Smooth muscle cell (in vitro differentiated cells): ENCODE data around the gene VPS9D1. TPM values are rescaled to one million over a fixed set of nuclear protein-coding genes. Genes with fewer than 3 reads are reported as not detected.

Source experiments
- DNase-seq: peaks from one replicate; lab custom pipeline; 2025; ENCODE audit not compliant: unreplicated experiment; lab: John Stamatoyannopoulos, UW
- H2AFZ ChIP-seq: fragments of 200-600 bp; sonication (generic); 2 replicates; pipeline ENCODE4 v1.6.0; 2016; ENCODE audit warnings: antibody characterized with exemption, low read depth, mild to moderate bottlenecking
- H3F3A ChIP-seq: fragments of 200-600 bp; sonication (generic); 2 replicates; pipeline ENCODE4 v1.6.0; 2017; ENCODE audit warnings: antibody characterized with exemption, low read depth
- H3K27ac ChIP-seq: fragments of 200-600 bp; sonication (generic); 2 replicates; pipeline ENCODE4 v1.5.1; 2016; ENCODE audit warnings: low read depth, mild to moderate bottlenecking
- H3K27me3 ChIP-seq: fragments of 200-600 bp; sonication (generic); 2 replicates; pipeline ENCODE4 v1.6.1; 2016; ENCODE audit warnings: low read depth, mild to moderate bottlenecking
- H3K36me3 ChIP-seq: fragments of 200-600 bp; sonication (generic); 2 replicates; pipeline ENCODE4 v1.5.1; 2016; ENCODE audit warnings: low read depth
- H3K4me1 ChIP-seq: fragments of 200-600 bp; sonication (generic); 2 replicates; pipeline ENCODE4 v1.5.1; 2016; ENCODE audit warnings: low read depth
- H3K4me2 ChIP-seq: fragments of 200-600 bp; sonication (generic); 2 replicates; pipeline ENCODE4 v1.6.0; 2016; ENCODE audit warnings: mild to moderate bottlenecking
- H3K4me3 ChIP-seq: fragments of 200-600 bp; sonication (generic); 2 replicates; pipeline ENCODE4 v1.5.1; 2016; ENCODE audit warnings: mild to moderate bottlenecking
- H3K79me2 ChIP-seq: fragments of 200-600 bp; sonication (generic); 2 replicates; pipeline ENCODE4 v1.6.0; 2016; ENCODE audit warnings: low read depth, mild to moderate bottlenecking
- H3K9ac ChIP-seq: fragments of 200-600 bp; sonication (generic); 2 replicates; pipeline ENCODE4 v1.6.0; 2016; ENCODE audit warnings: low read depth
- H3K9me3 ChIP-seq: fragments of 200-600 bp; sonication (generic); replicated peaks from 2 replicates; pipeline ENCODE4 v1.5.1; 2016; ENCODE audit warnings: low read depth
- H4K20me1 ChIP-seq: fragments of 200-600 bp; sonication (generic); 2 replicates; pipeline ENCODE4 v1.6.0; 2016; ENCODE audit warnings: low read depth
- WGBS: methylation state at CpG from one replicate; pipeline ENCODE4 v1.1.7; 2016; ENCODE audit warnings: low lambda C conversion rate; 5-methylcytosine and 5-hydroxymethylcytosine counted together
- polyA plus RNA-seq: library from polyadenylated mRNA; unstranded; fragments of >200 nt; fragmentation: Nextera tagmentation; extraction: Ambion mirVana; gene quantifications from 2 replicates; pipeline ENCODE4 v1.2.1, GENCODE V29; 2016
- total RNA-seq: library from RNA; depleted of rRNA; stranded (reverse); fragments of >200 nt; gene quantifications from 2 replicates; pipeline ENCODE4 v1.2.3, GENCODE V29; 2014
- TF ChIP-seq, protein P1 (sequence below): fragments of 200-600 bp; sonication (generic); IDR thresholded peaks from 2 replicates; pipeline ENCODE4 v1.5.1; 2017; ENCODE audit warnings: borderline replicate concordance, mild to moderate bottlenecking, antibody characterized with exemption; ENCODE audit not compliant: insufficient read depth, poor library complexity, severe bottlenecking

VPS9D1 gene
- total and polyA plus RNA-seq, 2 experiments from 2014 or later: 10.6 to 15.7 TPM

DNA sequence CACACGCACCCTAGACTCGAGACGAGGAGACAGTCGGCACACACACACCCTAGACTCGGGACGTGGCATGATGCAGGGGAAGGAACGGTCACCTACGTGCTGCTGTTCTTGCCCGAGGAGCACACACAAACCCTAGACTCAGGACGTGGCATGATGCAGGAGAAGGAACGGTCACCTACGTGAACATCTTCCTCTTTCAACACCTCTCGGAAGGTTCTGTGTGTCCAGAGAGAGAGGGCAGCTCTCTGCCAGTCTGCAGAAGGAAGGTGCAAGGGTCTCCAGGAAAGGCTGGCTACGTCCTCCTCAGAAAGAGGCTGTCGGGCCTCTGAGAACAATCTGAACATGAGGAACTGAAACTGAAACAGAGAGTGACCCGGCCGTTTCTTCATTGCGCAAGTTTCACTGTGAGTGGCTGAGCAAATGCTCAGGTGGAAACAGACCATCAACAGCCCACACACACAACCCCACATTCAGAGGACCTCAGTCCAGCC, 44.1 kb upstream of the VPS9D1 start:
- no peaks in the 10 kb centered on the region for H3K27me3 ChIP-seq
- no peaks in the 10 kb centered on the region for H3K36me3 ChIP-seq
- TF ChIP-seq, protein P1, sequence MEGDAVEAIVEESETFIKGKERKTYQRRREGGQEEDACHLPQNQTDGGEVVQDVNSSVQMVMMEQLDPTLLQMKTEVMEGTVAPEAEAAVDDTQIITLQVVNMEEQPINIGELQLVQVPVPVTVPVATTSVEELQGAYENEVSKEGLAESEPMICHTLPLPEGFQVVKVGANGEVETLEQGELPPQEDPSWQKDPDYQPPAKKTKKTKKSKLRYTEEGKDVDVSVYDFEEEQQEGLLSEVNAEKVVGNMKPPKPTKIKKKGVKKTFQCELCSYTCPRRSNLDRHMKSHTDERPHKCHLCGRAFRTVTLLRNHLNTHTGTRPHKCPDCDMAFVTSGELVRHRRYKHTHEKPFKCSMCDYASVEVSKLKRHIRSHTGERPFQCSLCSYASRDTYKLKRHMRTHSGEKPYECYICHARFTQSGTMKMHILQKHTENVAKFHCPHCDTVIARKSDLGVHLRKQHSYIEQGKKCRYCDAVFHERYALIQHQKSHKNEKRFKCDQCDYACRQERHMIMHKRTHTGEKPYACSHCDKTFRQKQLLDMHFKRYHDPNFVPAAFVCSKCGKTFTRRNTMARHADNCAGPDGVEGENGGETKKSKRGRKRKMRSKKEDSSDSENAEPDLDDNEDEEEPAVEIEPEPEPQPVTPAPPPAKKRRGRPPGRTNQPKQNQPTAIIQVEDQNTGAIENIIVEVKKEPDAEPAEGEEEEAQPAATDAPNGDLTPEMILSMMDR: no peak
- 92% methylated on average over 18 of the region's 18 CpGs for WGBS
- no peak for DNase-seq
- H3K9ac ChIP-seq: no peak overlapping the region
- H3K9me3 ChIP-seq: no peaks in the 10 kb centered on the region
- no peak overlapping the region for H2AFZ ChIP-seq
- H3K4me3 ChIP-seq: no peak overlapping the region
- H3K4me2 ChIP-seq: no peak overlapping the region
- H3F3A ChIP-seq: no peaks in the 10 kb centered on the region
- no peaks in the 10 kb centered on the region for H3K4me1 ChIP-seq
- no peak overlapping the region for H3K27ac ChIP-seq
- no peaks in the 10 kb centered on the region for H4K20me1 ChIP-seq
- no peaks in the 10 kb centered on the region for H3K79me2 ChIP-seq

DNA sequence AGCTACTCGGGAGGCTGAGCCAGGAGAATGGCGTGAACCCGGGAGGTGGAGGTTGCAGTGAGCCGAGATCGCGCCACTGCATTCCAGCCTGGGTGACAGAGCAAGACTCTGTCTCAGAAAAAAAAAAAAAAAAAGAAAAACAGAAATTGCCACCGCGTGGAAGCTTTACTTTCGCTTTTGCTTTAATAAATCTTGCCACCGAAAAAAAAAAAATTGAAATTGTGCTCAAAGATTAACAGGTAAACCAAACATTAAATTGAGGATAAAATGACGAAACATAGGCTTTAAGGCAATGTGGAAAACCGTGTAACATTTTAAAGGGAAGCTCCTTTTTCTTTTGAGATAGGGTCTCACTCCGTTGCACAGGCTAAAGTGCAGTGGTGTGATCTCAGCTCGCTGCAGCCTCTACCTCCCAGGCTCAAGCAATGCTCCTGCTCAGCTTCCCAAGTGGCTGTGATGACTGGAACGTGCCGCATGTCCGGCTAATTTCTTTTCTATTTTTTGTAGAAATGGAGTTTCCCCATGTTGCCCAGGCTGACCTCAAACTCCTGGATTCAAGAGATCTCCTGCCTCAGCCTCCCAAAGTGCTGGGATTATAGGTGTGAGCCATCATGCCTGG, 40.7 kb upstream of the VPS9D1 start:
- 98% methylated on average over 17 of the region's 17 CpGs for WGBS
- H3K27ac ChIP-seq: no peak overlapping the region
- H3K36me3 ChIP-seq: no peaks in the 10 kb centered on the region
- H4K20me1 ChIP-seq: no peaks in the 10 kb centered on the region
- no peaks in the 10 kb centered on the region for H3F3A ChIP-seq
- no peak for DNase-seq
- no peak overlapping the region for H3K4me2 ChIP-seq
- no peaks in the 10 kb centered on the region for H3K4me1 ChIP-seq
- H3K79me2 ChIP-seq: no peaks in the 10 kb centered on the region
- H3K9me3 ChIP-seq: no peaks in the 10 kb centered on the region
- TF ChIP-seq, protein P1: no peak
- no peak overlapping the region for H2AFZ ChIP-seq
- H3K4me3 ChIP-seq: no peak overlapping the region
- no peak overlapping the region for H3K9ac ChIP-seq
- no peaks in the 10 kb centered on the region for H3K27me3 ChIP-seq

DNA sequence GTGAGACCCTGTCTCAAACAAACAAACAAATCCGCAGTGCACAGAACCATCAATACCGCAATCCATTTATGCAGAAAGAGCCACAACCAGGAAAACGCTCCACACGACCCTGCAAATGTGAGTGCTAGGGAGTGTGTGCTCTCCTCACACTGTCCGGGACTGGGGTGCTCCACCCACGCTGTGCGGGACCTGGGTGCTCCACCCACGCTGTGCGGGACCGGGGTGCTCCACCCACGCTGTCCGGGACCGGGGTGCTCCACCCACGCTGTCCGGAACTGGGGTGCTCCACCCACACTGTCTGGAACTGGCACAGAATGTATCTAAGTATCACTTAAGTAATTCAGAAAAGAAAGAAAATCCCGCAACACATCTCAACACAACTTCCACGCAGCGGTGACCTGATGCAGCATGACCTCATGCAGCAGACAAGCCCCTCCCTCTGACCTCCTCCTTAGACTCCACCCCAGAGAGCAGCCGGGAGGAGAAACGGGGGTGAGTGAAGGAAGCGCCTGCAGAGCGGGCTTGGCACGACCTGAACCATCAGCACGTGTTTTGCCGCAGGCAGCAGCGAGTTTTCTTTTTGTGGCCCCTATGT, 39.1 kb upstream of the VPS9D1 start:
- DNase-seq: no peak
- Histone ChIP-seq H2AFZ (no peak overlapping the region), H3K4me2 (no peak overlapping the region), H3K9me3 (no peaks in the 10 kb centered on the region), H3F3A (no peaks in the 10 kb centered on the region), H3K9ac (no peak overlapping the region), H3K4me1 (no peaks in the 10 kb centered on the region), H3K27me3 (no peaks in the 10 kb centered on the region), H3K79me2 (no peaks in the 10 kb centered on the region), H4K20me1 (no peaks in the 10 kb centered on the region), H3K27ac (no peak overlapping the region), H3K4me3 (no peak overlapping the region), H3K36me3 (no peaks in the 10 kb centered on the region)
- WGBS: 92% methylated on average over 26 of the region's 26 CpGs
- TF ChIP-seq, protein P1: no peak

DNA sequence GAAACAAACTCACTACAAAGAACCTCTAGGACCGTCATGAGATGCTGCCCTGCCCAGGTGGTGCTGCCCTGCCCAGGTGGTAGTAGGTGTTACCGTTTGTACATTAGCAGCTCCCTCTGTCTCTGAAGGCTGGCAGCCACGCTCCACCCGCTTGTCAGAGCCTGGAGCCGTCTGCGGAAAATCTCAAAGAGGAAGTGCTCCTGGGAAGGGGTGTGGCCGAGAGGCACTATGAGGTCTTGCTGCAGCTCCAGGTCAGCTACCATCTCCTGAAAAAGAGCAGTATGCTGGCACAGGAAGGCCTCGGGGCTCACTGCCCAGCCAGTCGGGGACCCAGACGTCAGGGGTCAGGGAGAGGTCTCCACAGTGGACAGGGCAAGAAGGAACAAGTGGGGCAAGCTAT, 28.9 kb upstream of the VPS9D1 start:
- Histone ChIP-seq H2AFZ (no peak overlapping the region), H3K4me1 (no peaks in the 10 kb centered on the region), H3K4me3 (no peak overlapping the region), H3K9me3 (no peaks in the 10 kb centered on the region), H3K27me3 (no peaks in the 10 kb centered on the region), H3K36me3 (no peaks in the 10 kb centered on the region), H3K9ac (no peak overlapping the region), H4K20me1 (no peaks in the 10 kb centered on the region), H3K4me2 (no peak overlapping the region), H3F3A (no peaks in the 10 kb centered on the region), H3K27ac (no peak overlapping the region), H3K79me2 (no peaks in the 10 kb centered on the region)
- TF ChIP-seq, protein P1: no peak
- 95% methylated on average over 10 of the region's 10 CpGs for WGBS
- DNase-seq: no peak
